WTC11 (cell line): ENCODE measurements around the gene OSTN.

Experiments used
- ARID4B ChIP-seq: sonication (generic); formaldehyde crosslinking; IDR thresholded peaks from 2 replicates; pipeline ENCODE4 v1.8.0; 2023; ENCODE audit warnings: missing genetic modification reagents, mild to moderate bottlenecking, borderline replicate concordance
- ATF3 ChIP-seq: sonication (generic); formaldehyde crosslinking; conservative IDR thresholded peaks from 2 replicates; pipeline ENCODE4 v1.8.1; 2022; ENCODE audit warnings: mild to moderate bottlenecking, missing genetic modification reagents

GRCh38 chr3:191275751-191276150 is 76.7 kb downstream of the OSTN start:
- TF ChIP-seq ARID4B (CRISPR knock-in tag) (no peak), ATF3 (no peak)
